OCI-LY7 (cell line): ENCODE results near the gene FOXA2. TPM values are rescaled to one million over a fixed set of nuclear protein-coding genes. Genes with fewer than 3 reads are reported as not detected.

Experiments used
- BruUV-seq: library from RNA; stranded (reverse); fragments of 400-500 nt; replicated peaks from 2 replicates; lab custom pipeline; 2021; lab: Mats Ljungman, UMichigan
- CTCF ChIA-PET: fragments of 300-600 bp; sonication (Branson Sonifier 250); formaldehyde crosslinking; loops from one replicate; lab custom pipeline; 2022; ENCODE audit warnings: antibody characterized with exemption; ENCODE audit not compliant: unreplicated experiment; lab: Charles Lee
- POLR2A ChIA-PET: fragments of 300-600 bp; sonication (Branson Sonifier 250); formaldehyde crosslinking; loops from one replicate; lab custom pipeline; 2022; ENCODE audit warnings: antibody characterized with exemption; lab: Charles Lee
- DNase-seq: peaks from one replicate; pipeline ENCODE4 v3.0.0-alpha.2; 2015; ENCODE audit warnings: low spot score
- H2AFZ ChIP-seq: fragments of 200-600 bp; sonication (generic), shearing (Covaris generic); 2 replicates; pipeline ENCODE4 v1.6.1; 2014; ENCODE audit warnings: mild to moderate bottlenecking, antibody characterized with exemption, low read length, moderate library complexity
- H3K27ac ChIP-seq: fragments of 200-600 bp; sonication (generic); 2 replicates; pipeline ENCODE4 v1.5.1; 2014; ENCODE audit warnings: mixed run types, low read depth, mild to moderate bottlenecking, moderate library complexity, low read length, inconsistent platforms; ENCODE audit not compliant: poor library complexity, severe bottlenecking
- H3K36me3 ChIP-seq: fragments of 200-600 bp; sonication (generic); 2 replicates; pipeline ENCODE4 v1.6.1; 2014; ENCODE audit warnings: mild to moderate bottlenecking, antibody characterized with exemption, low read length, moderate library complexity, mixed read lengths; ENCODE audit not compliant: insufficient read depth
- H3K4me1 ChIP-seq: fragments of 200-600 bp; sonication (generic); 2 replicates; pipeline ENCODE4 v1.5.1; 2014; ENCODE audit warnings: mild to moderate bottlenecking, low read length; ENCODE audit not compliant: insufficient read depth, poor library complexity, severe bottlenecking
- H3K4me2 ChIP-seq: fragments of 200-600 bp; sonication (generic); 2 replicates; pipeline ENCODE4 v1.6.1; 2014; ENCODE audit warnings: mild to moderate bottlenecking, low read length
- H3K4me3 ChIP-seq: fragments of 200-600 bp; sonication (generic); 2 replicates; pipeline ENCODE4 v1.5.1; 2014; ENCODE audit warnings: mild to moderate bottlenecking, low read depth, low read length; ENCODE audit not compliant: poor library complexity, severe bottlenecking
- H3K79me2 ChIP-seq: fragments of 200-600 bp; sonication (generic); 2 replicates; pipeline ENCODE4 v1.6.1; 2016; ENCODE audit warnings: low read depth, mild to moderate bottlenecking, low read length, moderate library complexity, mixed read lengths; ENCODE audit not compliant: insufficient read depth
- H3K9me2 ChIP-seq: fragments of 200-600 bp; sonication (generic); 2 replicates; pipeline ENCODE4 v1.6.1; 2016; ENCODE audit warnings: mild to moderate bottlenecking, low read length, mixed read lengths; ENCODE audit not compliant: insufficient read depth
- H3K9me3 ChIP-seq: fragments of 200-600 bp; sonication (generic); 2 replicates; pipeline ENCODE4 v1.6.1; 2014; ENCODE audit warnings: mild to moderate bottlenecking, mixed run types, low read length, mixed read lengths
- H4K20me1 ChIP-seq: fragments of 200-600 bp; sonication (generic); 2 replicates; pipeline ENCODE4 v1.6.1; 2014; ENCODE audit warnings: mild to moderate bottlenecking, antibody characterized with exemption, low read length, moderate library complexity, mixed read lengths; ENCODE audit not compliant: insufficient read depth
- CTCF ChIP-seq: fragments of 200-600 bp; sonication (generic); conservative IDR thresholded peaks from 2 replicates; pipeline ENCODE4 v1.5.1; 2014; ENCODE audit warnings: mild to moderate bottlenecking, antibody characterized with exemption, low read length, moderate library complexity, mixed read lengths
- EZH2phosphoT487 ChIP-seq: fragments of 200-600 bp; sonication (generic); IDR thresholded peaks from 2 replicates; pipeline ENCODE4 v1.6.1; 2018; ENCODE audit warnings: low read depth, borderline replicate concordance, mild to moderate bottlenecking, mixed run types, antibody characterized with exemption, low read length, moderate library complexity, mixed read lengths
- intact Hi-C: fragments of 100-400 bp; cut with micrococcal nuclease; formaldehyde crosslinking; loops from one replicate; pipeline ENCODE4 v1.10.0; 2022; ENCODE audit not compliant: unreplicated experiment
- total RNA-seq, 2 experiments: library from RNA; depleted of rRNA in 1 of 2; stranded (reverse); fragments of >200 nt in 1 of 2; shearing (Covaris generic) in 1 of 2; gene quantifications; 2 replicates each; pipeline ENCODE4 v1.2.3, GENCODE V29; 2014 to 2022

The FOXA2 gene
- total RNA-seq, 2 experiments from 2014 or later = not detected

- no peaks in the 10 kb centered on the region for H3K36me3 ChIP-seq
- H2AFZ ChIP-seq = no peak overlapping the region
- H3K4me1 ChIP-seq = no peaks in the 10 kb centered on the region
- H3K4me2 ChIP-seq = no peak overlapping the region
- BruUV-seq = no TSS peak
- TF ChIP-seq EZH2phosphoT487 (no peak), CTCF (no peak)
- intact Hi-C loops = no loop called here
- H3K9me3 ChIP-seq = no peaks in the 10 kb centered on the region
- no peak overlapping the region for H3K27ac ChIP-seq
- ChIA-PET CTCF (no interaction called here), POLR2A (no interaction called here)
- no peaks in the 10 kb centered on the region for H3K9me2 ChIP-seq
- DNase-seq = no peak
- no peaks in the 10 kb centered on the region for H3K79me2 ChIP-seq
- no peak overlapping the region for H3K4me3 ChIP-seq
- no peaks in the 10 kb centered on the region for H4K20me1 ChIP-seq
Observed at GRCh38 chr20:22578221-22579118, 5.9 kb downstream of the FOXA2 start.

GRCh38 chr20:22577515-22578220, 6.7 kb downstream of the FOXA2 start:
- H3K4me3 ChIP-seq = no peak overlapping the region
- H3K4me1 ChIP-seq = no peaks in the 10 kb centered on the region
- H3K9me3 ChIP-seq = no peaks in the 10 kb centered on the region
- no peaks in the 10 kb centered on the region for H4K20me1 ChIP-seq
- POLR2A ChIA-PET = no interaction called here
- no peak overlapping the region for H3K4me2 ChIP-seq
- H3K9me2 ChIP-seq = no peaks in the 10 kb centered on the region
- H3K79me2 ChIP-seq = no peaks in the 10 kb centered on the region
- BruUV-seq = no TSS peak
- CTCF ChIA-PET = no interaction called here
- no peaks in the 10 kb centered on the region for H3K36me3 ChIP-seq
- no peak for DNase-seq
- H2AFZ ChIP-seq = no peak overlapping the region
- H3K27ac ChIP-seq = no peak overlapping the region
- TF ChIP-seq CTCF (no peak), EZH2phosphoT487 (no peak)
- intact Hi-C loops = no loop called here
